PC-9 (cell line): ENCODE data around the gene PHC2.

Experiments
- EZH2 ChIP-seq: fragments of 200-600 bp; sonication (generic); IDR thresholded peaks from 2 replicates; pipeline ENCODE4 v1.8.0; 2017; ENCODE audit warnings: antibody characterized with exemption, low read depth
- TF ChIP-seq, protein P1 (sequence below): fragments of 200-600 bp; sonication (generic); conservative IDR thresholded peaks from 2 replicates; pipeline ENCODE4 v1.6.1; 2017; ENCODE audit warnings: mixed run types, antibody characterized with exemption, mild to moderate bottlenecking, moderate library complexity

DNA sequence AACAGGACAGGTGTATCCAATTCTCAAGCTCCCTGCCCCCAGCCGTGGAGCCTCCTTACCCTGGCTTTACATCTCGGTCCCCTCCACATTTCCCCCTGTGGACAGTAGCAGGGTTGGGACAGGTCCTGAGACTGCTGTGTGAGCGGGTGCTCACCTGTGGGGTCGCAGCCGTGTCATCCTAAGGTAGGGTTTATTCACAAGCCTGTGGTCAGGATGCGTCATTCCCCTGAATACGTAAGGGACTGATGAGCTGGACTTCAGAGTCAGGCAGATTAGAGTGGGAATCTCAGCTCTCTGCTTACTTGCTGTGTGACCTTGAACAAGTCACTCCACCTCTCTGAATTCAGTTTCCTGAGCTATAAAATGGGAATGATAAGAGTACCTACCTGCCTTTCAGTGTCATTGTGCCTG is 156.9 kb downstream of the PHC2 start:
- no peak for TF ChIP-seq EZH2
- TF ChIP-seq, protein P1, sequence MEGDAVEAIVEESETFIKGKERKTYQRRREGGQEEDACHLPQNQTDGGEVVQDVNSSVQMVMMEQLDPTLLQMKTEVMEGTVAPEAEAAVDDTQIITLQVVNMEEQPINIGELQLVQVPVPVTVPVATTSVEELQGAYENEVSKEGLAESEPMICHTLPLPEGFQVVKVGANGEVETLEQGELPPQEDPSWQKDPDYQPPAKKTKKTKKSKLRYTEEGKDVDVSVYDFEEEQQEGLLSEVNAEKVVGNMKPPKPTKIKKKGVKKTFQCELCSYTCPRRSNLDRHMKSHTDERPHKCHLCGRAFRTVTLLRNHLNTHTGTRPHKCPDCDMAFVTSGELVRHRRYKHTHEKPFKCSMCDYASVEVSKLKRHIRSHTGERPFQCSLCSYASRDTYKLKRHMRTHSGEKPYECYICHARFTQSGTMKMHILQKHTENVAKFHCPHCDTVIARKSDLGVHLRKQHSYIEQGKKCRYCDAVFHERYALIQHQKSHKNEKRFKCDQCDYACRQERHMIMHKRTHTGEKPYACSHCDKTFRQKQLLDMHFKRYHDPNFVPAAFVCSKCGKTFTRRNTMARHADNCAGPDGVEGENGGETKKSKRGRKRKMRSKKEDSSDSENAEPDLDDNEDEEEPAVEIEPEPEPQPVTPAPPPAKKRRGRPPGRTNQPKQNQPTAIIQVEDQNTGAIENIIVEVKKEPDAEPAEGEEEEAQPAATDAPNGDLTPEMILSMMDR: no peak
